Measurements from ENCODE around the gene TRPM4. TPM values are rescaled to one million over a fixed set of nuclear protein-coding genes. Genes with fewer than 3 reads are reported as not detected.
"Not testable (repeated sequence)": the region's sequence is repeated elsewhere in the genome, so short reads cannot be mapped to it uniquely, and the experiment has no call there.

Gene TRPM4
- total RNA-seq, 6 donors from 2014 or later: 23.9 to 120 (median 49.3) TPM

DNA sequence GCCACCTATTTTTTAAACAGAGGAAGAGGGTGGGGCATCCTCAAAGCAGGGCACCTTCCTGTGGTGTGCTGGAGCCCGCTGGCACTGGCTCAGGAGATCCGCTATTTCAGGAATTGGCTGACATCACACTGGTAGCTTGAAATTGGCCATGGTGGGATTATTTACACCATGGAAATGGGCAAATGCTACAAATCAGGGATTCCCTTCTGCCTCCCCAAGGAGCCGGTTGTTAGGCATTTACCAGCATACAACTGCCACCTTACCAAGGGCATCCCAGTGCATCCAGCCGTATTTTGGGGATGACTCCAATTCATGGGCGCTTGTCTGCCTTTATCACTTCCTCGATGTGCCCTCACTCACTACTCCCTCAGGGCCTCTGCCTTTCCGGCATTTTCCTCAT is 16.6 kb upstream of the TRPM4 start:
- TF ChIP-seq POLR2AphosphoS5 (IDR thresholded peaks at IDR 0.05): no peak
- TF ChIP-seq POLR2A (IDR thresholded peaks at IDR 0.05): no peak
- no peak for TF ChIP-seq EP300 (IDR thresholded peaks at IDR 0.05)
- TF ChIP-seq CTCF (IDR thresholded peaks at IDR 0.05): no peak
- Histone ChIP-seq H3K4me1 (peaks cover 15 to 20% (median 17%) of the 10 kb centered on the region in 4 donors), H3K27ac (no peak overlapping the region), H3K36me3 (no peaks in the 10 kb centered on the region), H3K4me3 (no peak overlapping the region), H3K9me3 (no peaks in the 10 kb centered on the region), H3K27me3 (no peaks in the 10 kb centered on the region)
- WGBS, 2 donors: 77 to 83% methylated on average over 7 of the region's 7 CpGs
- no peak for ATAC-seq (ENCODE audit: low FRiP score in 2 of 2)
- no peak for DNase-seq

DNA sequence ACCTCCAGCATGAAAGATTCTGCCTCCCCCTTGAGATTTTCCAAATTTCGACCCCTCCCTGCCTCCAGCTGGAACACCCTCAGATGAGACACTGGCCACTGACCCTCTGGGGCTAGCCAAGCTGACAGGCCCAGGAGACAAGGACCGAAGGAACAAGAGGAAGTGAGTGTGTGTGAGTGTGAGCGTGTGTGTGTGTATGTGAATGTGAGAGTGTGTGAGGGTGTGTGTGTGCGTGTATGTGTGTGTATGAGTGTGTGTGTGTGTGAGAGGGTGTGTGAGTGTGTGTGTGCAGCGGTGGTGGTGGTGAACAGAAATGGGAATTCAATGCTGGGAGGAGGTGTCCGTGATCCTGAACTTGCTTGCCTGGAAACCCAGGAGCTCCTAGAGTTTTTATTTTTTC is 16.2 kb upstream of the TRPM4 start:
- Histone ChIP-seq H3K27ac (no peak overlapping the region), H3K9me3 (no peaks in the 10 kb centered on the region), H3K36me3 (no peaks in the 10 kb centered on the region), H3K27me3 (no peaks in the 10 kb centered on the region), H3K4me1 (peaks cover 17 to 24% (median 20%) of the 10 kb centered on the region in 4 donors), H3K4me3 (no peak overlapping the region)
- ATAC-seq (ENCODE audit: low FRiP score in 2 of 2) (no peak), DNase-seq (no peak)
- TF ChIP-seq EP300 (IDR thresholded peaks at IDR 0.05) (no peak), POLR2AphosphoS5 (IDR thresholded peaks at IDR 0.05) (no peak)
- WGBS, 2 donors: 69% methylated on average over 6 of the region's 6 CpGs

DNA sequence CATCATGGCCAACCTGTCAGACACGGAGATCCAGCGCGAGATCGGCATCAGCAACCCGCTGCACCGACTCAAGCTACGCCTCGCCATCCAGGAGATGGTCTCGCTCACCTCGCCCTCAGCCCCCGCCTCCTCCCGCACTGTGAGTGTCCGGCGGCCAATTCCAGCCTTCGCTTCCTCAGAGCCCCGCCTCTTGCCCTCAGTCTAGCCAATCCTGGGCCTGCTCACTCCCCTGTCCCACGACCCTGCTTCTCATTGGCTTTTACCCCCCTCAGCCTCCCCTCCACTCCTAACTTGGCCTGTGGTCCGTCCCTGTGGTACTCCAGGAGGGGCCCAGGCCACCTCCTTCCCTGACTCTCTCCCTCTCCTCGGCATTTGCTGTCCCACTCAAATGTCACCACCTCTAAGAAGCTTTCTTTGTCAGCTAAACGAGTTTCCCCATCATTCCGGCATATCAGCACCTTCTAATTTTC is 14.7 kb upstream of the TRPM4 start:
- peak; percentile 89 to 92 for DNase-seq
- 3 to 4% methylated on average over 17 to 19 of the region's 21 CpGs for WGBS, 2 donors
- no peak for TF ChIP-seq EP300 (IDR thresholded peaks at IDR 0.05)
- no peak for TF ChIP-seq POLR2AphosphoS5 (IDR thresholded peaks at IDR 0.05)
- no peak for TF ChIP-seq POLR2A (IDR thresholded peaks at IDR 0.05)
- TF ChIP-seq CTCF (IDR thresholded peaks at IDR 0.05): no peak
- Histone ChIP-seq H3K27ac (peak overlapping the region in 1 of 4 donors; percentile 16), H3K4me1 (peaks cover 18 to 25% (median 21%) of the 10 kb centered on the region in 4 donors), H3K27me3 (no peaks in the 10 kb centered on the region), H3K36me3 (no peaks in the 10 kb centered on the region), H3K9me3 (no peaks in the 10 kb centered on the region), H3K4me3 (peak overlapping the region; percentile 22 to 56 (median 45))
- ATAC-seq (ENCODE audit: low FRiP score in 2 of 2): peak; percentile 95 to 96

GRCh38 chr19:49145573-49146407 is 11.8 kb upstream of the TRPM4 start:
- DNase-seq (peak; percentile 77 to 96), ATAC-seq (ENCODE audit: low FRiP score in 2 of 2) (peak; percentile 45 to 63)
- H3K36me3 ChIP-seq: no peaks in the 10 kb centered on the region
- H3K27me3 ChIP-seq: no peaks in the 10 kb centered on the region
- peak overlapping the region in 2 of 4 donors; percentile 6 to 28 for H3K4me3 ChIP-seq
- H3K27ac ChIP-seq: no peak overlapping the region
- peaks cover 35 to 54% (median 43%) of the 10 kb centered on the region in 4 donors for H3K4me1 ChIP-seq
- no peaks in the 10 kb centered on the region for H3K9me3 ChIP-seq
- TF ChIP-seq POLR2A (IDR thresholded peaks at IDR 0.05) (no peak), CTCF (IDR thresholded peaks at IDR 0.05) (peak; percentile 78 to 88 (median 84))
- 10 to 13% methylated on average over 17 to 27 of the region's 30 CpGs for WGBS, 2 donors

DNA sequence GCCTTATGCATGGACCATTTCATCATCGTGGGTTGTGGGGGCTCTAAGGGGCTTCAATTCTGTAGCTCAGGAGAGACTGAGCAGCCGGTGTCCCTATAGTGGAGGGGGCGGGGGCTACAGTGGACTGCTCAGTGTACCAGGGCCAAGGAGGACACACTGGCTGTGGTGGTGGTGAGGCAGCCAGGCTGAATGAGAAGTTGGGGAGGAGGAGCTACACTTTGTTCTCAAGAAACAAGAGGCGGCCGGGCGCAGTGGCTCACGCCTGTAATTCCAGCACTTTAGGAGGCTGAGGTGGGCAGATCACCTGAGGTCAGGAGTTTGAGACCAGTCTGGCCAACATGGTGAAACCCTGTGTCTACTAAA is 11.2 kb upstream of the TRPM4 start:
- H3K4me1 ChIP-seq: peaks cover 41 to 60% (median 49%) of the 10 kb centered on the region in 4 donors
- H3K27ac ChIP-seq, DNase-seq: not testable (repeated sequence)

More for the DNA sequence above, 11.2 kb upstream of the TRPM4 start:
- not testable (repeated sequence) for H3K27me3 ChIP-seq; ATAC-seq (ENCODE audit: low FRiP score in 2 of 2); H3K4me3 ChIP-seq; H3K36me3 ChIP-seq; H3K9me3 ChIP-seq
- 56 to 63% methylated on average over 7 of the region's 7 CpGs for WGBS, 2 donors

Data from upper lobe of left lung (tissue), 6 donors.